Activated T-cell treated with anti-CD3 and anti-CD28 coated beads, Interleukin-2, amount 50 U/mL, for 4 hours (primary cell): ENCODE measurements around the gene LRRC9. TPM values are rescaled to one million over a fixed set of nuclear protein-coding genes. Genes with fewer than 3 reads are reported as not detected.

ENCODE experiments used
- ATAC-seq, 2 donors: fragments of 200-7000 bp; cut with Tn5 transposase; one replicate each; pipeline ENCODE4 v1.10.0; 2021
- DNase-seq: peaks from one replicate; pipeline ENCODE4 v3.0.0-alpha.2; 2020
- H3K27me3 Mint-ChIP-seq: one replicate; pipeline ENCODE4 v1.8.0; 2021; ENCODE audit warnings: low read depth, mixed read lengths
- H3K36me3 Mint-ChIP-seq: one replicate; pipeline ENCODE4 v1.8.0; 2022; ENCODE audit warnings: mixed read lengths; ENCODE audit not compliant: insufficient read depth
- H3K4me1 Mint-ChIP-seq: one replicate; pipeline ENCODE4 v1.8.0; 2021; ENCODE audit warnings: low read depth, mixed read lengths
- H3K4me3 Mint-ChIP-seq: one replicate; pipeline ENCODE4 v1.8.0; 2021; ENCODE audit warnings: mild to moderate bottlenecking, moderate library complexity, mixed read lengths
- H3K9me3 Mint-ChIP-seq: one replicate; pipeline ENCODE4 v1.8.0; 2021; ENCODE audit warnings: mixed read lengths
- total RNA-seq, 3 donors: library from RNA; stranded (reverse); gene quantifications; one replicate each; pipeline ENCODE4 v1.2.1, GENCODE V29; 2021

LRRC9 gene
- total RNA-seq, 3 donors from 2014 or later = not detected

- H3K36me3 Mint-ChIP-seq = no peaks in the 10 kb centered on the region
- DNase-seq = no peak
- H3K4me3 Mint-ChIP-seq = no peak overlapping the region
- ATAC-seq = no peak
- H3K27me3 Mint-ChIP-seq = peaks cover 5% of the 10 kb centered on the region
- no peaks in the 10 kb centered on the region for H3K4me1 Mint-ChIP-seq
- no peaks in the 10 kb centered on the region for H3K9me3 Mint-ChIP-seq
These were observed 141.4 kb downstream of the LRRC9 start for GRCh38 chr14:60061371-60061770.

- Mint-ChIP-seq H3K4me1 (no peaks in the 10 kb centered on the region), H3K9me3 (no peaks in the 10 kb centered on the region), H3K27me3 (peaks cover 5% of the 10 kb centered on the region), H3K4me3 (no peak overlapping the region), H3K36me3 (no peaks in the 10 kb centered on the region)
- DNase-seq (no peak), ATAC-seq (no peak)
These were observed 144.6 kb downstream of the LRRC9 start for GRCh38 chr14:60064491-60065072.

- no peaks in the 10 kb centered on the region for H3K36me3 Mint-ChIP-seq
- H3K4me1 Mint-ChIP-seq = no peaks in the 10 kb centered on the region
- ATAC-seq = no peak
- no peak overlapping the region for H3K4me3 Mint-ChIP-seq
- H3K27me3 Mint-ChIP-seq = no peaks in the 10 kb centered on the region
- H3K9me3 Mint-ChIP-seq = no peaks in the 10 kb centered on the region
- DNase-seq = no peak
These were observed 147.9 kb downstream of the LRRC9 start for GRCh38 chr14:60067882-60068281.

GRCh38 chr14:60079723-60080122, 159.8 kb downstream of the LRRC9 start:
- no peaks in the 10 kb centered on the region for H3K4me1 Mint-ChIP-seq
- peaks cover 5% of the 10 kb centered on the region for H3K9me3 Mint-ChIP-seq
- ATAC-seq (no peak), DNase-seq (no peak)
- H3K27me3 Mint-ChIP-seq = peaks cover 12% of the 10 kb centered on the region
- no peak overlapping the region for H3K4me3 Mint-ChIP-seq
- H3K36me3 Mint-ChIP-seq = no peaks in the 10 kb centered on the region

DNA sequence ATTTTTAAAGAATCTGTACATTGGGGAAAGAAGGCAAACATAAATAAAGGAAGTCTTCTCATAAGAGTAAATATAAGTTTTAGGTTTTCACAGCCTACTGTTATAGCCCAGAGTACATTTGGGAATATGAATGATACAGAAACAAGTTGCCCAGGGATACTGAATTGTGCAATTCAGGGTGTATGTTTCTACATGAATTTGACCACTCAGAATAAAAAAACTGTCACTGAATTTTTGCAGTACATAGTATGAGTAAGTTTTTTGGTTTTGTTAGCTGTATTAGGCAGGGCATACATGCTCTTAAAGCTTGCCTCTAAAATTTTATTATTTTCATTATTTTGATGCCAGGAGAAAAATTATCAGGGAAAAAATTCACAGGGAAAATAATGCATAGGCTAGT, 165.1 kb downstream of the LRRC9 start:
- no peak for DNase-seq

DNA sequence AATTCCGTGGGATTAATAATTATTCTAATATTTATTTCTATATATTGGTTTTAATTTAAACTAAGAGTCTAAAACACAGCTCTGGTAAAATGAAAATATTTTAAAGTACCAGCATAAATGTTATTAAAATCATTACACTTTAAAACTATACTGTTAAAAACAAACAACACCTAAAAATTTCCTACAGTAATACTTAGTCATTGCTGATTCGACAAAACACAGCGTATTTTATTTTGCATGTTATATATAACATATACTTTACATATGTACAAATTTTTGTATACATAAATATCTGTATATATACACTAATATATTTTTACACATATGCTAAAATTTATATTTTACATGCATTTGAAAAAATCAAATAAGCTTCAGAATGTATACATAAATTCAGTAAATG, 165.7 kb downstream of the LRRC9 start:
- Mint-ChIP-seq H3K9me3 (no peaks in the 10 kb centered on the region), H3K36me3 (no peaks in the 10 kb centered on the region), H3K27me3 (peaks cover 2% of the 10 kb centered on the region), H3K4me3 (no peak overlapping the region), H3K4me1 (no peaks in the 10 kb centered on the region)
- ATAC-seq = no peak
- no peak for DNase-seq

More for the DNA sequence above, 165.1 kb downstream of the LRRC9 start:
- Mint-ChIP-seq H3K4me1 (no peaks in the 10 kb centered on the region), H3K27me3 (peaks cover 2% of the 10 kb centered on the region), H3K9me3 (no peaks in the 10 kb centered on the region), H3K4me3 (no peak overlapping the region), H3K36me3 (no peaks in the 10 kb centered on the region)
- no peak for ATAC-seq

DNA sequence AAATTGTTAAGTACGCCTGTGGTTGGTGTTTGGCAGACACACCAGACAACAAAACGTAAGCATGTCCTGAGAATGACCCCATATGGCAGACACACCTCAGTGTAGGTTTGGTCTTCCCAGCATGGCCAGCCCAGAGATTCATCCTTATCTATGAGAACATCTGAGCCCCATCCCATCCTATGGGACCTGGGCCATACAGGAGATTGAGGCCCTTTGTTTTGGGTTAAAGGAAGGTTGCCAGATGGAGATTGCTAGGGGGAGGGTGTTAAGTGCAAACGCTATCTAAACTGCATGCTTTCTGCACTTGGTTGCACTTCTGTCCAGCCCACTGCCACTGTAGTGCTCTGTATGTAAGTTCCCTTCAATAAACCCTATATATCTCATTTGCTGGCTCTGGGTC, 167.7 kb downstream of the LRRC9 start:
- Mint-ChIP-seq H3K4me3 (no peak overlapping the region), H3K27me3 (peaks cover 2% of the 10 kb centered on the region), H3K9me3 (no peaks in the 10 kb centered on the region), H3K4me1 (peaks cover 4% of the 10 kb centered on the region), H3K36me3 (no peaks in the 10 kb centered on the region)
- DNase-seq (no peak), ATAC-seq (no peak)

- H3K36me3 Mint-ChIP-seq = peaks cover 2% of the 10 kb centered on the region
- DNase-seq = no peak
These were observed 169.3 kb downstream of the LRRC9 start for GRCh38 chr14:60089221-60089620.

DNA sequence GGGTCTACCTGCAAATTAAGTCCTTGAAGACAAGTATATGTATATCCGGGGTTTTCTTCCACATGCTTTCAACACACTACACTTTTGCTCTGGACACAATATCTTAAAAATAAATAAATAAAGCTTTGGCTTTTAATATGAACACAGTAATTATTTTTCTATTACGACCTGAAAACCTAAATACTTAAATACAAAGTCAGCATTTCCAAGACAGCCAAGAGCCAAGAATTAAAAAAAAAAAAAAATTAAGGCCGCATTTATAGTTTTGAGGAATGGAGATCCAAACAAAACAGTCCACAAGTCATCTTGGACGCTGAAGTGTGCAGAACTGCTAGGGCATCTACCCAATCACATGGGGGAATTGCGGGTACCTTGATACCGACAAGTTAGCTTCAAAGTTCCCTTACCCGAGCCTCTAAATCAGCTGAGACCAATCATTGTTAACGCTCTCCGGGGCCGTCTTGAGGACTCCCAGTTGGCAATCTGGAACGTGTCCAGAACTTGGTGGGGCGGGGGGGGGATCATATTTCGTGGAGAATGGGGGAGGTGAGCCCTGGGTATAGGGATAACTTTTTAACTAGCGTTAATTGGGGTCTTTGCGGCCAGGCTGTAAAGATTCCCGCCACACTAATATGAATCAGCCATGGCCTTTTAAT, 171.0 kb downstream of the LRRC9 start:
- Mint-ChIP-seq H3K4me1 (peaks cover 34% of the 10 kb centered on the region), H3K4me3 (peak overlapping the region; percentile 87), H3K27me3 (no peaks in the 10 kb centered on the region), H3K36me3 (peaks cover 7% of the 10 kb centered on the region), H3K9me3 (no peaks in the 10 kb centered on the region)
- peak; percentile 7 for DNase-seq
- no peak for ATAC-seq

More at GRCh38 chr14:60089221-60089620, 169.3 kb downstream of the LRRC9 start:
- no peak overlapping the region for H3K4me3 Mint-ChIP-seq
- no peaks in the 10 kb centered on the region for H3K9me3 Mint-ChIP-seq
- H3K4me1 Mint-ChIP-seq = peaks cover 16% of the 10 kb centered on the region
- ATAC-seq = no peak
- peaks cover 2% of the 10 kb centered on the region for H3K27me3 Mint-ChIP-seq

GRCh38 chr14:60091550-60092525, 171.9 kb downstream of the LRRC9 start, which contains the start of gene PCNX4:
PCNX4 (plus strand) TSS chr14:60091923; CDS start chr14:60107639, 15,716 bp downstream.
- no peaks in the 10 kb centered on the region for H3K9me3 Mint-ChIP-seq
- ATAC-seq = peak; percentile 96 to 97
- no peaks in the 10 kb centered on the region for H3K27me3 Mint-ChIP-seq
- peak within 1 kb of the TSS; percentile 87 for H3K4me3 Mint-ChIP-seq
- peaks cover 34% of the 10 kb centered on the region for H3K4me1 Mint-ChIP-seq
- peak; percentile 91 for DNase-seq
- H3K36me3 Mint-ChIP-seq = peaks cover 7% of the 10 kb centered on the region

DNA sequence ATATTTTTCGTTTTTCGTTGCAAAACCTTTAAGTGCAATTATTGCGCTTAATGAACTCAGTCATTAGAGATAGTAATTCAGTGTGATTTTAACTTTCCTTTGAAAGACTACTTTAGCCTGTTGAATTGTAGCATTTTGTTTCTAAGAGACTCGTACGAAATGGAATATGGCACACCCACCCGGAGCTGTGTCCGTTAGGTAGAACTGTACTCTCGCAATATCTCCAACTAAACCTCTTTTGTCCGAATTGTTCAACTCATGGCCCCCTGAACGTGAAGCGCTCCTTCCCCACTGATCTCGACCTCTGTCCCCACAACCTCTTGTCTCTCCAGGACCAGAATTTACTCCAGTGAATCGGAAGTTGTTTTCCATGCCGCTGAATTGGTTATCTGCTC, 172.6 kb downstream of the LRRC9 start:
- ATAC-seq (no peak), DNase-seq (no peak)
- Mint-ChIP-seq H3K27me3 (no peaks in the 10 kb centered on the region), H3K4me1 (peaks cover 36% of the 10 kb centered on the region), H3K36me3 (peaks cover 10% of the 10 kb centered on the region), H3K4me3 (peak overlapping the region; percentile 87), H3K9me3 (no peaks in the 10 kb centered on the region)

DNA sequence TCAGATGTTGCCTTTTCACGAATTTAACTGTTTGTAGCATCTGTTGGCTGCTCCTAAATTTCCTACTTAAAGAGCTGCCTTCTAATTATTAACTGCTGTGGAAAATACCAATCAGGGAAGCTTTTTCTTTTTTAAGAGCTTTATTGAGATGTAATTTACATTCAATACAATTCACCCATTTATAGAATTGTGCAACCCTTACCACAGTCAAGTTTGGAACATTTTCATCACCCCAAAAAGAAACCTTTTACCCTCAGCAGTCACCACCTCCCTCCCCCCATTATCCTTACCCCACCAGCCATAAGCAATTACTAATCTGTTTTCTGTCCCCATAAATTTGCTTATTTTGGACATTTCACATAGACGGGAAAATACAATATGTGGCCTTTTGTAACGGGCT, 173.1 kb downstream of the LRRC9 start:
- no peak for DNase-seq
- peaks cover 39% of the 10 kb centered on the region for H3K4me1 Mint-ChIP-seq
- H3K27me3 Mint-ChIP-seq = no peaks in the 10 kb centered on the region
- peak overlapping the region; percentile 87 for H3K4me3 Mint-ChIP-seq
- H3K36me3 Mint-ChIP-seq = peaks cover 14% of the 10 kb centered on the region
- ATAC-seq = no peak
- no peaks in the 10 kb centered on the region for H3K9me3 Mint-ChIP-seq

GRCh38 chr14:60093606-60094005, 173.7 kb downstream of the LRRC9 start:
- DNase-seq (no peak), ATAC-seq (no peak)
- H3K4me3 Mint-ChIP-seq = peak overlapping the region; percentile 87
- peaks cover 18% of the 10 kb centered on the region for H3K36me3 Mint-ChIP-seq
- no peaks in the 10 kb centered on the region for H3K9me3 Mint-ChIP-seq
- peaks cover 42% of the 10 kb centered on the region for H3K4me1 Mint-ChIP-seq
- H3K27me3 Mint-ChIP-seq = no peaks in the 10 kb centered on the region

DNA sequence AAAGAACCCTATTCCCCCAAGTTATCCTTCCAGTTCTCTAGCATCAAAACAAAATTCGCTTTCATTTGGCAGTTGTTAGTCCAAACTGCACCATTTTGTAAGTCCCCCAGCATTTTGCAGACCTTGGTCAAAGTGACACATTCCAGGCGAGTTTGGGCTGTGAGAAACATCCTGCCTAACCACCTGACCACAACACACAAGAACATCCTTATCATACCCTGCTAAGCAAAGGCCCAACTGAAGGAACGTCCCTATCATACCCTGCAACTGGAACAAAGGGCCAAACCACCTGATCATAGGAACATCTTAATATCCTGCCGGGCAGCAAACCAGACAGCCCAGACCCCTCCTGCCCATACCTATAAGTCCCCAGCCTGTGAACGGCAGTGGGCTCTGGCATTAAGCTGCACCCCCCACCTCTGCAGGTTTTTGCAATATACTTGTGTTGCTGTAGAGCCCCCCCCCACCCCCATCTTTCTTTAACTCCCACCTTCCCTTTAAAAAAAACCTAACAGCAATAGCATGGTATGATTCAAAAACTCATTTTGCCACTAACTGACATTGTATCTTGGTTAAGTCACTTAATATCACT, 174.5 kb downstream of the LRRC9 start:
- H3K36me3 Mint-ChIP-seq = peaks cover 18% of the 10 kb centered on the region

More for the DNA sequence above, 174.5 kb downstream of the LRRC9 start:
- H3K9me3 Mint-ChIP-seq = no peaks in the 10 kb centered on the region
- H3K4me3 Mint-ChIP-seq = peak overlapping the region; percentile 87
- no peak for ATAC-seq
- H3K27me3 Mint-ChIP-seq = no peaks in the 10 kb centered on the region
- no peak for DNase-seq
- peaks cover 42% of the 10 kb centered on the region for H3K4me1 Mint-ChIP-seq
